RWPE2 (cell line): ENCODE measurements around the gene THAP2.
A peak's percentile ranks its signal among the peaks of the same experiment; 100 is the strongest.

ENCODE experiments used
- ATAC-seq: fragments of 200-7000 bp; cut with Tn5 transposase; 3 replicates; pipeline ENCODE4 v1.9.1; 2021; ENCODE audit warnings: low read depth
- DNase-seq: peaks from one replicate; pipeline ENCODE4 v3.0.0-alpha.2; 2020; ENCODE audit warnings: low spot score
- H3K27ac ChIP-seq: fragments of 450-650 bp; 2 replicates; pipeline ENCODE4 v1.5.1; 2017; ENCODE audit warnings: mild to moderate bottlenecking; ENCODE audit not compliant: poor library complexity, severe bottlenecking
- H3K27me3 ChIP-seq: fragments of 250-450 bp; sonication (Bioruptor Pico); 2 replicates; pipeline ENCODE4 v1.5.1; 2021; ENCODE audit warnings: mild to moderate bottlenecking, moderate library complexity; ENCODE audit not compliant: insufficient read depth, poor library complexity, severe bottlenecking
- H3K36me3 ChIP-seq: fragments of 250-450 bp; sonication (Bioruptor Pico); 2 replicates; pipeline ENCODE4 v1.5.1; 2020; ENCODE audit warnings: low read depth, mild to moderate bottlenecking, moderate library complexity
- H3K4me1 ChIP-seq: fragments of 250-450 bp; sonication (Bioruptor Pico); 2 replicates; pipeline ENCODE4 v1.5.1; 2021; ENCODE audit warnings: mild to moderate bottlenecking, moderate library complexity; ENCODE audit not compliant: insufficient read depth, poor library complexity, severe bottlenecking
- H3K4me3 ChIP-seq: fragments of 250-450 bp; sonication (Bioruptor Pico); 2 replicates; pipeline ENCODE4 v1.5.1; 2021; ENCODE audit warnings: mild to moderate bottlenecking, moderate library complexity; ENCODE audit not compliant: severe bottlenecking
- H3K9me3 ChIP-seq: fragments of 250-450 bp; sonication (Bioruptor Pico); 2 replicates; pipeline ENCODE4 v1.5.1; 2021; ENCODE audit warnings: mild to moderate bottlenecking, moderate library complexity; ENCODE audit not compliant: severe bottlenecking
- TF ChIP-seq, protein P1 (sequence below): fragments of 450-650 bp; IDR thresholded peaks from one replicate; pipeline ENCODE4 v1.5.1; 2017; ENCODE audit warnings: mild to moderate bottlenecking, moderate library complexity; ENCODE audit not compliant: poor library complexity, severe bottlenecking

THAP2 gene

DNA sequence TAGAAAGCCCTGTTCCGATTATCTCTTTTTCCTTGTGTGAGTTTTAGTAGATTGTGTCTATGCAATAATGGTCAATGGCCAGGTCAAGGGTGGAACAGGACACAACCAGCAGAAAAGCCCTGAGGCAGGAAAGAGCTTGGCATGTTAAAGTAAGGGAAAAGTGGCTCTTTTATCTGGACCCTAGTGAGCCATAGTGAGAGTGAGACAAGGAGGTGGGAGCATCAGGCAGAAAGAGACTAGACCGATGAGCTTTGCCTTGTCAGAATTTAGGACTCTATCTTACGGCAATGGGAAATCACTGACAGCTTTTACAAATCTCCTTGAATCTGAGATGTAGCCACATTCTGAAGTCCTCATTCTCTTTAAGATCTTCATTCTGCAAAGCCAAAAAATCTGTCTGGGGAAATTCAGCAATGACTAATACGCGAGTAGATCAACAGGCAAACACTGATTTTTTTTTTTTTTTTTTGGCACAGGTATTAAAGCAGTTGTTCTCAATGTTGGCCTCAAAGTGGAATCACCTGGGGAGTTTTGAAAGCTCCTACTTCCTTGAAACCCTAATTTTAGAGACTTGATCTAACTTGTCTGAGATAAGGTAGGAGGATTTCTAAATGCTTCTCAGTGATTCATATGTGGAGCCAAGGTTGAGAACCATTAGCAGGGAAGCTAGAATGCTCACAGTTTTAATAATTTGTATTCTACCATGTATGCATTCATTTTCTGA, 55.7 kb downstream of the THAP2 start:
- Histone ChIP-seq H3K4me3 (no peak overlapping the region), H3K36me3 (no peaks in the 10 kb centered on the region), H3K9me3 (no peaks in the 10 kb centered on the region), H3K27ac (peak overlapping the region; percentile 69), H3K4me1 (peaks cover 15% of the 10 kb centered on the region), H3K27me3 (no peaks in the 10 kb centered on the region)
- ATAC-seq (peak; percentile 96), DNase-seq (no peak)
- TF ChIP-seq, protein P1, sequence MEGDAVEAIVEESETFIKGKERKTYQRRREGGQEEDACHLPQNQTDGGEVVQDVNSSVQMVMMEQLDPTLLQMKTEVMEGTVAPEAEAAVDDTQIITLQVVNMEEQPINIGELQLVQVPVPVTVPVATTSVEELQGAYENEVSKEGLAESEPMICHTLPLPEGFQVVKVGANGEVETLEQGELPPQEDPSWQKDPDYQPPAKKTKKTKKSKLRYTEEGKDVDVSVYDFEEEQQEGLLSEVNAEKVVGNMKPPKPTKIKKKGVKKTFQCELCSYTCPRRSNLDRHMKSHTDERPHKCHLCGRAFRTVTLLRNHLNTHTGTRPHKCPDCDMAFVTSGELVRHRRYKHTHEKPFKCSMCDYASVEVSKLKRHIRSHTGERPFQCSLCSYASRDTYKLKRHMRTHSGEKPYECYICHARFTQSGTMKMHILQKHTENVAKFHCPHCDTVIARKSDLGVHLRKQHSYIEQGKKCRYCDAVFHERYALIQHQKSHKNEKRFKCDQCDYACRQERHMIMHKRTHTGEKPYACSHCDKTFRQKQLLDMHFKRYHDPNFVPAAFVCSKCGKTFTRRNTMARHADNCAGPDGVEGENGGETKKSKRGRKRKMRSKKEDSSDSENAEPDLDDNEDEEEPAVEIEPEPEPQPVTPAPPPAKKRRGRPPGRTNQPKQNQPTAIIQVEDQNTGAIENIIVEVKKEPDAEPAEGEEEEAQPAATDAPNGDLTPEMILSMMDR = no peak

DNA sequence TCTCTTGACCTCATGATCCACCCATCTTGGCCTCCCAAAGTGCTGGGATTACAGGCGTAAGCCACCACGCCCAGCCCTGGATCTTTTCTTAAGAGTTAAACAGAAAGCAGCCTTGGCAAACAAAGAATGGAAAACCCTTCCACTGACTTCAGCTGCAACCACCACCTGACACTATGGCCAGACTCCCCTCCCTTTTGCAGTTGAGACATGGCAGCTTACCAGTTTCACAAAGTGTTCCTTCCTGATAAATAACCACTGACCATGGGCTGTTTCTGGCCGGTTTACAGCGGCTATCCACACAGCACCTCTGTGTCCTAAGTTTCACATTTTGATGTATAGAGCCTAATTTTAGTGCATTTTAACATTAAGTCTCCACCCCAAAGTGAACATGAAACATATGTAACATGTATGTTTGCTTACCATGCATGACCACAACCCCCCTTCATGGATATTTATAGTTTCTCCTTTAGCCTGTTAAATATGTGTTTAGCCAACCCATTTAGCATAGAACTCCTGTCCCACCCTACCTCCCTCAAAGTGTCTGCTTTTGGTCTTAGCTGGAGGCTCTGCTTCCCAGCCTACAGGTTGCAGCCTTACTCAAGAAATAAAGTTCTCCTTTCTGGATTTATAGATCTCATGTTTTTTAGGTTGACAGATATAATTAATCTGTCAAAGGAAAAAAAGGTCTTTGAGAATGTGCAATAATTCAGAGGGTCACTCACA, 57.8 kb downstream of the THAP2 start:
- H3K4me3 ChIP-seq = no peak overlapping the region
- peaks cover 15% of the 10 kb centered on the region for H3K4me1 ChIP-seq
- ATAC-seq = no peak
- H3K27me3 ChIP-seq = no peaks in the 10 kb centered on the region
- TF ChIP-seq, protein P1 = no peak
- no peaks in the 10 kb centered on the region for H3K36me3 ChIP-seq
- DNase-seq = no peak
- no peaks in the 10 kb centered on the region for H3K9me3 ChIP-seq
- no peak overlapping the region for H3K27ac ChIP-seq

DNA sequence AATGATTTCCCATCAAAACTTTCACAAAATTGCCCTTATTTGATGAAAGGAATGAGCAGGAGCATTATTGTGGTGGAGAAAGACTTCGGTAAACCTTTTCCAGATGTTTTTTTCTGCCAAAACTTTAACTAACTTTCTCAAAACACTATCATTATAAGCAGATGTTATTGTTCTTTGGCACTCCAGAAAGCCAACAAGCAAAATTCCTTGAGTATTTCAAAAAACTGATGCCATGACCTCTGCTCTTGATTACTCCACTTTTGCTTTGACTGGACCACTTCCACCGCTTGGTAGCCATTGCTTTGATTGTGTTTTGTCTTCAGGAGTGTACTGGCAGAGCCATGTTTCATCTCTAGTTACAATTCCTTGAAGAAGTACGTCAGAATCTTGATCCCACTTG, 60.9 kb downstream of the THAP2 start:
- no peak for ATAC-seq

DNA sequence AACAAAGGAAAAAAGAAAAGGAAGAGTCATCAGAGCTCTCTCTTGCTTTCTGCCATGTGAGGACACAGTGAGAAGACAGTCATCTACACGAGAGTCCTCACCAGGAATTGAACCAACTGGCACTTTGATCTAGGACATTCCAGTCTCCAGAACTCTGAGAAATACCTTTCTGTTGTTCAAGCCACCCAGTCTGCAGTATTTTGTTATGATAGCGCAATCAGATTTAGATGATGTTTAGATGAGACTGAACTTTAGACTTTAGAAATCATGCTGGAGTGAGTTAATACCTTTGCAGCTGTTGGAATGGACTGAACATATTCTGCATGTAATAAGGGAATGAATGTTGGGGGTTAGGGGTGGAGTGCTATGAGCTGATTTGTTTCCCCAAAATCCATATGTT, 62.4 kb downstream of the THAP2 start:
- Histone ChIP-seq H3K4me3 (no peak overlapping the region), H3K4me1 (peaks cover 3% of the 10 kb centered on the region), H3K27ac (no peak overlapping the region), H3K36me3 (no peaks in the 10 kb centered on the region), H3K9me3 (no peaks in the 10 kb centered on the region), H3K27me3 (no peaks in the 10 kb centered on the region)
- no peak for DNase-seq
- TF ChIP-seq, protein P1 = no peak
- ATAC-seq = no peak

More for the DNA sequence above, 60.9 kb downstream of the THAP2 start:
- no peak for DNase-seq
- no peak overlapping the region for H3K4me3 ChIP-seq
- H3K4me1 ChIP-seq = peaks cover 9% of the 10 kb centered on the region
- H3K27me3 ChIP-seq = no peaks in the 10 kb centered on the region
- TF ChIP-seq, protein P1 = no peak
- H3K36me3 ChIP-seq = no peaks in the 10 kb centered on the region
- H3K27ac ChIP-seq = no peak overlapping the region
- H3K9me3 ChIP-seq = no peaks in the 10 kb centered on the region

DNA sequence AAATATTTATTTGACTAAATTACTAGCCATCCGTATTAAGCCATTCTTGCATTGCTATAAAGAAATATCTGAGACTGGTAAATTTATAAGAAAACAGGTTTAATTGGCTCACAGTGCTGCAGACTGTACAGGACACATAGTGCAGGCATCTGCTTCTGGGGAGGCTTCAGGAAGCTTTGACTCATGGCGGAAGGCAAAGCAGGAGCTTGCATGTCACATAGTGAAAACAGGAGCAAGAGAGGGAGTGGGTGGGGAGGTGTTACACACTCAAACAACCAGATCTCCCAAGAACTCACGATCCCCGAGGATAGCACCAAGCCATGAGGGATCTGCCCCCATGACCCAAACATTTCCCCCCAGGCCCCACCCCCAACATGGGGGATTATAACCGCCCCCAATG, 63.9 kb downstream of the THAP2 start:
- H3K4me1 ChIP-seq = peaks cover 3% of the 10 kb centered on the region
- ATAC-seq (no peak), DNase-seq (no peak)
- H3K36me3 ChIP-seq = no peaks in the 10 kb centered on the region
- TF ChIP-seq, protein P1 = no peak
- H3K27ac ChIP-seq = no peak overlapping the region
- H3K27me3 ChIP-seq = no peaks in the 10 kb centered on the region
- no peak overlapping the region for H3K4me3 ChIP-seq
- no peaks in the 10 kb centered on the region for H3K9me3 ChIP-seq
